C1 segment of cervical spinal cord (tissue), 14 donors: ENCODE data around the gene KIF5A.
"Not testable (repeated sequence)": the region's sequence is repeated elsewhere in the genome, so short reads cannot be mapped to it uniquely, and the experiment has no call there.

Experiments used
- DNase-seq, 14 donors: peaks; one replicate each; lab custom pipeline; 2025; lab: John Stamatoyannopoulos, UW

Gene KIF5A

GRCh38 chr12:57583008-57583831 lies 33.4 kb downstream of the KIF5A start:
- peak in 10 of 14 donors; percentile 7 to 54 (median 22) for DNase-seq

GRCh38 chr12:57584050-57584449 lies 34.2 kb downstream of the KIF5A start:
- no peak for DNase-seq

DNA sequence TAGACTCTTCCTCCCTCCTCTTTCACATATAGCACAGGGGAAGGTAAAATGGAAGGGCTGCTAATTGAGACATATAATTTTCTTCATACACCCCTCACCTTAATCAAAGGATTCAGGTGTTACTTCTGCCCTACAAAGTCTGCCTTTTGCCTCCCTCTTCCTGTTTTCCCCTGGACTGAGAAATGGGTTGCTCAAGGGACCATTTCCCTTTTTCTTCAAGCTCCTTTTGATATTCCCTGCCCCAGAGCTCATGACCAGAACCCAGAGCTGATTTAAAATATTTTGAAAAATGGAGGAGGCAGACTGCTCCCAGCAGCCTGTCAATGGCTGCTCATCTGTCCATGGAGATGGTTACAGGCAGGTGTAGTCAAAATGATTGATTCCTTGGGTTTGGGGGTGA lies 34.8 kb downstream of the KIF5A start:
- DNase-seq: no peak

GRCh38 chr12:57585156-57585555 lies 35.3 kb downstream of the KIF5A start:
- DNase-seq: no peak

GRCh38 chr12:57586128-57586527 lies 36.3 kb downstream of the KIF5A start:
- DNase-seq: no peak

GRCh38 chr12:57586832-57587429 lies 37.1 kb downstream of the KIF5A start:
- DNase-seq: no peak

- not testable (repeated sequence) for DNase-seq
Measured at GRCh38 chr12:57588951-57589610, 39.2 kb downstream of the KIF5A start.

DNA sequence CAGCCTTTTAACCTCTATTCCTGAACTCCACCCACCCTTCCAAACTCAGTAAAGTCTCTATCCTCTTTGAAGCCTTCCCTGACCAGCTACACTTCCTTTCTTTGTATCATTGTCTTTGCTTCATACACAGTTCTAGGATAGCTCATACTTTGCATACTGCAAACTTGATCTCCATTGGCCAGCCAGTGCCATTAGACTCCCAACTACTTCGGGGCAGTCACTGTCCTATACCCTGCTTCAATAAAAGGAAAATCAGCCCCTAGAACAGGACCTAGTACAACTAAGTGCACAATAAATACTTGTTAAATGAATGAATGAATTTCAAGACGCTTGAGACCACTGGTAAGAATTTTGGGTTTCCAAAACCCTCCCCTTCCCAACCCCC lies 40.6 kb downstream of the KIF5A start:
- no peak for DNase-seq

GRCh38 chr12:57590864-57591781 lies 41.3 kb downstream of the KIF5A start, which contains the start of gene PIP4K2C:
PIP4K2C (plus strand) TSS chr12:57591192; CDS start chr12:57591290, 98 bp downstream.
- peak in 13 of 14 donors; percentile 38 to 82 (median 66) for DNase-seq

GRCh38 chr12:57591782-57592325 lies 42.0 kb downstream of the KIF5A start:
- DNase-seq: no peak

DNA sequence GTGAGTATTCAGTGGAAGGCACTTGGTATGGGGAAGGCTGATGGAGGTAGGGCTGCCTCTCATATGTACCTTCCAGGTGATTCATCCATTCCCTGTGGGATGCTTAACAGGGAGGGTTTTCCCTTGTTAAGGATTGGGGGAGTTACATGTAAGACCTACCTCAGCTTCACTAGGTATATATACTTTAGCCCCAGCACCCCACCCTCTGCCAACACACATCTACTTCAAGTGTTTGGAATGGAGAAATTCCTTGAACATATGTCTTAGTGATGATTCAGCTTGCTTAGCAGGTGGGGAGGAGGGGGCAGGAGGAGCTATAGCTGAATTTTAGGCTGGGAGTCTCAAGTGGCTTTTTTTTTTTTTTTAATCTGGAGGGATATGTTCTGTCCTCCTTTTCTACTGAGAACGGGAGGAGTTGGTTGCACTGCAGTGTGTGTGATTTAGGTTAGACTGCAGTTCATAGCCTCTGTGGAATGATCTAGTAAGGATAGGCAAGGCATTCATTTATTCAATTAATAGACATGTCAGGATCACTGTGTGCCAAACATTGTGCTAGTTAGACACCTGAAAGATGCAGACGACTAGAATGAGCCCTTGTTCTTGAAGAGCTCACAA lies 42.8 kb downstream of the KIF5A start:
- DNase-seq: no peak

- no peak for DNase-seq
Measured at GRCh38 chr12:57593187-57593586, 43.3 kb downstream of the KIF5A start.

DNA sequence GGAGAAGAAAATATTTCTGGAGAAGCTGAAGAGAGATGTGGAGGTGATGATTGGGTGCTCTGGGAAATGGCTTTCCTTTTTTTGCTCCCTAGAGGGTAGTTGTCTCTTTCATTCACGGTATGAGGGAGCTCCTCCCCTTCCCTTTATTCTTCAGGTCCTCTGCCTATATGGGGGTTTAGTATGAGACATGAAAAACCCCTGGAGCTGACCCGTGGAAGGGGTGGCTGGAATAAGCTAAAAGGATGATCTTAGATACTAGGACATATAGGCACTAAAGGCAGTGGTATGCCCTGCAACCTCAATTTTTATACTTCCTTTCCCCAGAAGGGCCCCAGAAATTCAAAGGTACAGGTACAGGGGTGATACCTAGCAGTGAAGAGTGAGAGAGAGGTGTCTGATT lies 50.6 kb downstream of the KIF5A start:
- DNase-seq: no peak

GRCh38 chr12:57602544-57602943 lies 52.7 kb downstream of the KIF5A start:
- no peak for DNase-seq

DNA sequence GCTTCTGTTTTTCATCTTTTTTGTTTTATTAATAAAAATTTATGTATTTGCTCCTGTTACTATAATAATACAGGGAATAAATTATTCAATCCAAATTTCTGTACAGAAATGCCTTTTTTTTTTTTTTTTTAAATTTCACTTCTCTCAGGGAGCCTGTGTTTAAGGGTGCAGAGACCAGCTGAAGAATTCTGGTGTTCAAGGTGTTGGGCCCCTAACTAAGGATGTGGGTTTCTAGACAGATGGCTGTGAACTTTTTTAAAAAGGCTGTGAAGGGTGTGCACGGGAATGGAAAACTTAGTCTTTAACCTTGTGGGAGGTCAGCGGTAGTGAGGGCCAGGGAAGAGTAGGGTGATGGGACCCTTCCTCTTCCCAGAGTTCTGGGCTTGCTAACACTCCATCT lies 53.5 kb downstream of the KIF5A start:
- DNase-seq: no peak

DNA sequence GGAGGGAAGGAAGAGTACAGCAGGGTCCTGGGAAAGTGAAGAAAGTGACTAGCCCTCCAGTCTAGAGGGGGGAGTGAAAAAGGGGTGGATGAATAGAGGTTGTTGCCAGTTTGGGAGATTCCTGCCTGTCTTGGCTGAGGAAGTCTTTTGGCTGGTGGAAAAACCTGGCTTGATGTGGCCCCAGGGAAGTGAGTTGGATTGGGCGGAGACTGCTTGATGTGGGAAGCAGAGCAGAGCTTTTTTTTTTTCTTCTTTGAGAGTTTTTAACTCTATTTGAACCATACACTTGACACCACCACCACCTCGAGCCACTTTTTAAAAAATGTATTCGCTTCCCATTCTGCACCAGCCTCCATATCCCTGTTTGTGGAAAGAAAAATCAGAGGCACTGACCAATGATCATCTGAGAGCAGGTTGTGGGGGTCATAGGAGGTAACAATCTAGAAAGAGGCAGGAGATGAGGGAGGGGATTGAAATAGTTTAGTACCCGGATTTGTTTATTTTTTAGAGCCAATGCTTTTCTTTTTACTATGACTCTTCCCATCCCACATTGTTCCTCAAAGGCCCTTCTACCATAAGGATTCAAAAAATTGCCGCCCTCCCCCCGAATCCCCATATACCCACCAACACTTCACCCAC lies 54.1 kb downstream of the KIF5A start:
- peak in 7 of 14 donors; percentile 9 to 78 (median 34) for DNase-seq

DNA sequence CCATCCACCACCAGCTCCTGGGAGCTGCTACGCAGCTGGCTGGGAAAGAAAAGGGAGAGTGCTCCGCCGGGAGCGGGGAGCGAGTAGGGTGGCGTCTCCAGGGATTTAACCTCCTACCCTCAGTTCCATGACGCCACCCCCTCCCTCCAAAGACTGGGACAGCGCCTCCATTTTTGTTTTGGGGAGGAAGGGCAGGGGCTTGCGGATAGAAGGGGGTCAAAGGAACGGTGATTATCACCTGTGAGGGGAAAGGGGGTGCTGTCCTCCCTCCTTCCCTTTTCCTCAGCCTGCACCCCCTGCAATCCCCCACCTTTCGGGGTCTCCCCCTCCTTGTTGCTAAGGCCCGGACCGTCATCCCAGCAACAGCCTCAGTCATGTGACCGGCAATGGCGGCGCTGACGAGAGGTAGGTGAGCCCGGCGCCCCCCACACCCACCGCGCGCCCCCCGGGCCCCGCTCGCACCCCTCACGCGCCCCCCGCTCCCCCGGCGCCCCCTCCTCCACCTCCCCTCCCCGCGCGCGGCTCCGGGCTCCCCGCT lies 54.7 kb downstream of the KIF5A start, which contains the start of gene DTX3:
TSS of gene DTX3 (plus strand) at position 371 of the 538 bp plus-strand sequence. CDS start 1,694 bp downstream, outside the sequence.
- peak in 12 of 14 donors; percentile 26 to 68 (median 50) for DNase-seq

DNA sequence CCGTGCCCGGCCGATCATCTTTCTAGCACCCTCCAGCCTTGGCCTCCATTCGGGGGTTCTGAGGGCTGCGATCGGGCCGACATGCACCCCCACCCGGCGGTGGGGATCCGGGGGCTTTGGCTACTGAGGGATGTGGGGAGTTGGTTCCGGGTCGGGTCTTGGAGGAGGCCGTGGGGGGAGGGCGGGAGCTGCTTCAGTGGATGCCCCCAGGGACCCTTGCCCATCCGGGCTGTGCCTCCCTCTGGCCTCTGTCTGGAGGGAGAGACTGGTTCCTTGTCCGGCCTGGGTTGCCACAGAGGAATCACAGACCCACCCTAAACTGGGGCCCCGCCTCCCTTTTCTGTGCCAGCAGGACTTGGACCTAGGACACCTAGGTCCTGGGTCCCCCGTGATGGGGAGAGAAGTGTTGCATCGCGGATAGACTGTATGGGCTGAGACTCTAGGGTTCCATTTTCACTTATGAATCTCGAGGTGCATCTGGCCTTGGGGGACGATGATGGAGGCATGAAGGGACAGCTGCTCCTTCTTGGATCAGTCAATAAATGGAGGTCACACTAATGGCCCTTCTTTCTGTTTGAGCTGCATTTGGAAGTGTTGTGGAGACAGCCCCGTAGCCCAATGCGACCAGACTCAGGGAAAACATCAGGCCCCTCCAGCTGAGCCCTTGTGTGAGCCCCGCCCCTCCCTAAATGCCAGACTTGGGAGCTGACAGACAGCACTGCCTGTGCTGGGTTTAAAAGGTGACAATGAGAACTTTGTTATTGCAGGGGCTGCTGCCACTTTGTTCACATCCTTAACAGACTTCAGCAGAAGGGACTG lies 55.4 kb downstream of the KIF5A start:
- DNase-seq: peak in 9 of 14 donors; percentile 12 to 60 (median 51)

DNA sequence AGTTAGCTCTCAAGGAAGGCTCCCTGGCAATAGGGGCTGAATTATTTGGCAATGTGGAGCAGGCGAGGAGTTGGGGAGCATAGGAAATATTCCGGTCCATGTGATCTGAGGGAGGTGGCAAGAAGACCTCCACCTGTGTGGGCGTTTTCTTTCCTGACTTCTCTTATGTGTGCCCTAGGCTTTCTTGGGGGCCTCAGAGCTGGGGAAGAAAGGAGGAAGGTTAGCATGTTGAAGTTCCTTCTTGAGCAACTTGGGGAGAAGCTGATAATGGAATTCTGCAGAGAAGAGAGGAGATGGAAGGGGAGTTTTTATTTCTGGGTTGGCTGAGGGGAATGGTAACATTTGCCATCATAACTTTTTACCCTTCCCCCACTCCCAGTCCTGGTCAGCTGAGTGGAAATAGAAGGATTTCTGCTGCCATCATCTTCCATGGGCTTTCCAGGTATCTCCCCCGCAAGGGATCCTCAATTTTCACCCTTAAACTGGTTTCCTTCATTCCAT lies 56.0 kb downstream of the KIF5A start:
- DNase-seq: no peak
